OCI-LY3 (cell line): ENCODE measurements around the gene ZKSCAN8.
"Not testable (repeated sequence)": the region's sequence is repeated elsewhere in the genome, so short reads cannot be mapped to it uniquely, and the experiment has no call there.

ENCODE experiments used
- EZH2phosphoT487 ChIP-seq: fragments of 200-600 bp; shearing (Covaris generic); IDR thresholded peaks from 2 replicates; pipeline ENCODE4 v1.6.1; 2018; ENCODE audit warnings: antibody characterized with exemption, mixed run types, low read depth
- TF ChIP-seq, protein P1 (sequence below): fragments of 200-600, 300-600 bp; sonication (generic); IDR thresholded peaks from 2 replicates; pipeline ENCODE4 v1.5.1; 2014; ENCODE audit warnings: antibody characterized with exemption, low read length, low read depth

- TF ChIP-seq, protein P1, sequence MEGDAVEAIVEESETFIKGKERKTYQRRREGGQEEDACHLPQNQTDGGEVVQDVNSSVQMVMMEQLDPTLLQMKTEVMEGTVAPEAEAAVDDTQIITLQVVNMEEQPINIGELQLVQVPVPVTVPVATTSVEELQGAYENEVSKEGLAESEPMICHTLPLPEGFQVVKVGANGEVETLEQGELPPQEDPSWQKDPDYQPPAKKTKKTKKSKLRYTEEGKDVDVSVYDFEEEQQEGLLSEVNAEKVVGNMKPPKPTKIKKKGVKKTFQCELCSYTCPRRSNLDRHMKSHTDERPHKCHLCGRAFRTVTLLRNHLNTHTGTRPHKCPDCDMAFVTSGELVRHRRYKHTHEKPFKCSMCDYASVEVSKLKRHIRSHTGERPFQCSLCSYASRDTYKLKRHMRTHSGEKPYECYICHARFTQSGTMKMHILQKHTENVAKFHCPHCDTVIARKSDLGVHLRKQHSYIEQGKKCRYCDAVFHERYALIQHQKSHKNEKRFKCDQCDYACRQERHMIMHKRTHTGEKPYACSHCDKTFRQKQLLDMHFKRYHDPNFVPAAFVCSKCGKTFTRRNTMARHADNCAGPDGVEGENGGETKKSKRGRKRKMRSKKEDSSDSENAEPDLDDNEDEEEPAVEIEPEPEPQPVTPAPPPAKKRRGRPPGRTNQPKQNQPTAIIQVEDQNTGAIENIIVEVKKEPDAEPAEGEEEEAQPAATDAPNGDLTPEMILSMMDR: not testable (repeated sequence)
- TF ChIP-seq EZH2phosphoT487: not testable (repeated sequence)
Measured at GRCh38 chr6:28102699-28103098, 39.0 kb upstream of the ZKSCAN8 start.
